GM10847 (cell line): ENCODE data around the gene SMIM33.

Experiments
- POLR2A ChIP-seq: IDR thresholded peaks from 2 replicates; pipeline ENCODE4 v1.6.1; 2011; ENCODE audit not compliant: insufficient read length; ENCODE audit errors: extremely low read depth

SMIM33 gene

GRCh38 chr5:139472386-139473030 lies 1.7 kb downstream of the SMIM33 start:
- TF ChIP-seq POLR2A = no peak

- no peak for TF ChIP-seq POLR2A
Measured at GRCh38 chr5:139473105-139473504, 2.3 kb downstream of the SMIM33 start.

GRCh38 chr5:139473565-139473964 lies 2.8 kb downstream of the SMIM33 start:
- TF ChIP-seq POLR2A = no peak

- TF ChIP-seq POLR2A = no peak
Measured at GRCh38 chr5:139474890-139475791, 4.3 kb downstream of the SMIM33 start.

GRCh38 chr5:139475865-139476617 lies 5.2 kb downstream of the SMIM33 start:
- no peak for TF ChIP-seq POLR2A

- TF ChIP-seq POLR2A = no peak
Measured at GRCh38 chr5:139481122-139481533, 10.3 kb downstream of the SMIM33 start.

GRCh38 chr5:139481580-139482049 lies 10.8 kb downstream of the SMIM33 start:
- no peak for TF ChIP-seq POLR2A

- TF ChIP-seq POLR2A = no peak
Measured at GRCh38 chr5:139482050-139482889, 11.5 kb downstream of the SMIM33 start, which contains the start of gene STING1. STING1 (minus strand) TSS chr5:139482758; CDS start chr5:139481704, 1,054 bp downstream.

- TF ChIP-seq POLR2A = no peak
Measured at GRCh38 chr5:139486201-139486600, 15.4 kb downstream of the SMIM33 start.

GRCh38 chr5:139488260-139488659 lies 17.5 kb downstream of the SMIM33 start:
- TF ChIP-seq POLR2A = no peak

GRCh38 chr5:139492700-139493192 lies 21.9 kb downstream of the SMIM33 start:
- no peak for TF ChIP-seq POLR2A

- no peak for TF ChIP-seq POLR2A
Measured at GRCh38 chr5:139494256-139494655, 23.5 kb downstream of the SMIM33 start.

GRCh38 chr5:139494832-139495231 lies 24.0 kb downstream of the SMIM33 start:
- no peak for TF ChIP-seq POLR2A
